A375 (cell line): ENCODE results near the gene ZNF568. TPM values are rescaled to one million over a fixed set of nuclear protein-coding genes. Genes with fewer than 3 reads are reported as not detected.

Experiments used
- total RNA-seq: library from RNA; depleted of rRNA; stranded (reverse); fragments of >200 nt; shearing (Covaris generic); gene quantifications from 2 replicates; pipeline ENCODE4 v1.2.3, GENCODE V29; 2014; rRNA removed

ZNF568 gene
- 13.1 and 17.8 TPM in 2 replicates for total RNA-seq

GRCh38 chr19:36915992-36916830, at the start of gene ZNF568, which contains the start of gene ZNF829:
TSS of gene ZNF568 (plus strand) at chr19:36916332. CDS start at chr19:36922771, 6,439 bp downstream.
TSS of gene ZNF829 (minus strand) at chr19:36916291. CDS start at chr19:36915167, 1,124 bp downstream.

Other genes with a start within 250 kb of the ZNF568 start
- 11.6 and 12.4 TPM in 2 replicates for gene ZNF461, start 249.5 kb upstream of the ZNF568 start, total RNA-seq
- 3.7 and 4.5 TPM in 2 replicates for gene ZNF567, start 228.7 kb upstream of the ZNF568 start, total RNA-seq
- 3.0 and 6.0 TPM in 2 replicates for gene ZNF850, start 143.5 kb upstream of the ZNF568 start, total RNA-seq
- 1.3 and 3.4 TPM in 2 replicates for gene ZNF790, start 77.9 kb upstream of the ZNF568 start, total RNA-seq
- gene ZNF345, start 65.5 kb upstream of the ZNF568 start, total RNA-seq: 1.2 and 2.7 TPM in 2 replicates
- gene ZNF829, start within 50 bp of the ZNF568 start, total RNA-seq: 5.6 and 5.9 TPM in 2 replicates
- gene ZNF420, start 162.1 kb downstream of the ZNF568 start, total RNA-seq: 3.8 and 4.4 TPM in 2 replicates